ENCODE data around the gene MORF4L2. TPM values are rescaled to one million over a fixed set of nuclear protein-coding genes. Genes with fewer than 3 reads are reported as not detected.
A peak's percentile ranks its signal among the peaks of the same experiment; 100 is the strongest.

Gene MORF4L2
- total RNA-seq, 4 donors from 2014 or later = 258 to 722 (median 535) TPM

DNA sequence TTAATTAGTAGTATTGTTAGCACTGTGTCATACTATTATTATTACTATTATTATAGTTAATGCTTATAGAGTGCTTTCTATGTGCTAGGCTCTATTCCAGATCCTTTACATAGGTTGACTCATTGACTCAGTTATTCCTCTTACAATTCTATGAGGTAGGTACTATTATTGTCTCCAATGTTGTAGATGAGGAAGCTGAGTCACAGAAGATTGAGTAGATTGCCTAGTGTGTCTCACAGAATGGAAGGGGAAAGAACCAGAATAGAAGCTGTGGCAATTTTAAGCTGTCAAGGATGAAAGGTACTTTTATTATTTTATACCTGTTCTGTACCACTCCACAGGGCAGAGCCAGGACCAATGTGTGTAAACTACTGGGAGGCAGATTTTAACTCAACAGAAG, 59.6 kb downstream of the MORF4L2 start:
- no peak overlapping the region for H3K4me3 ChIP-seq
- DNase-seq = no peak
- peaks cover 0 to 11% of the 10 kb centered on the region in 2 donors for H3K27me3 ChIP-seq
- no peaks in the 10 kb centered on the region for H3K36me3 ChIP-seq
- H3K27ac ChIP-seq = peak overlapping the region; percentile 96
- no peaks in the 10 kb centered on the region for H3K4me1 ChIP-seq
- H3K9me3 ChIP-seq = no peaks in the 10 kb centered on the region
- TF ChIP-seq, protein P1, sequence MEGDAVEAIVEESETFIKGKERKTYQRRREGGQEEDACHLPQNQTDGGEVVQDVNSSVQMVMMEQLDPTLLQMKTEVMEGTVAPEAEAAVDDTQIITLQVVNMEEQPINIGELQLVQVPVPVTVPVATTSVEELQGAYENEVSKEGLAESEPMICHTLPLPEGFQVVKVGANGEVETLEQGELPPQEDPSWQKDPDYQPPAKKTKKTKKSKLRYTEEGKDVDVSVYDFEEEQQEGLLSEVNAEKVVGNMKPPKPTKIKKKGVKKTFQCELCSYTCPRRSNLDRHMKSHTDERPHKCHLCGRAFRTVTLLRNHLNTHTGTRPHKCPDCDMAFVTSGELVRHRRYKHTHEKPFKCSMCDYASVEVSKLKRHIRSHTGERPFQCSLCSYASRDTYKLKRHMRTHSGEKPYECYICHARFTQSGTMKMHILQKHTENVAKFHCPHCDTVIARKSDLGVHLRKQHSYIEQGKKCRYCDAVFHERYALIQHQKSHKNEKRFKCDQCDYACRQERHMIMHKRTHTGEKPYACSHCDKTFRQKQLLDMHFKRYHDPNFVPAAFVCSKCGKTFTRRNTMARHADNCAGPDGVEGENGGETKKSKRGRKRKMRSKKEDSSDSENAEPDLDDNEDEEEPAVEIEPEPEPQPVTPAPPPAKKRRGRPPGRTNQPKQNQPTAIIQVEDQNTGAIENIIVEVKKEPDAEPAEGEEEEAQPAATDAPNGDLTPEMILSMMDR (IDR thresholded peaks at IDR 0.05) = no peak
- no peak for TF ChIP-seq POLR2A (IDR thresholded peaks at IDR 0.05)
- intact Hi-C loops (cut with DNase I; ENCODE audit: low total_unique reads) = no loop called here

Other genes with a start within 250 kb of the MORF4L2 start
- gene RAB40A, start 167.2 kb downstream of the MORF4L2 start, total RNA-seq = 1 to 10 TPM in 3 of 4 donors, under 1 TPM in 1; 0.88 to 8.7 (median 3.9) TPM
- gene TCEAL4, start 101.2 kb downstream of the MORF4L2 start, total RNA-seq = 100 to 1,000 TPM in 3 of 4 donors, 10 to 100 TPM in 1; 79.8 to 380 (median 308) TPM
- 100 to 1,000 TPM in 1 of 4 donors, 10 to 100 TPM in 3; 13.8 to 120 (median 66.1) TPM for gene TCEAL3, start 78.7 kb downstream of the MORF4L2 start, total RNA-seq
- gene TCEAL1, start 57.7 kb downstream of the MORF4L2 start, total RNA-seq = 100 to 1,000 TPM in 3 of 4 donors, 10 to 100 TPM in 1; 70.0 to 362 (median 176) TPM
- gene TMEM31, start 24.2 kb upstream of the MORF4L2 start, total RNA-seq = under 1 TPM in 1 of 4 donors, not detected in 3; 0.85 TPM
- 10 to 100 TPM in 1 of 4 donors, 1 to 10 TPM in 2, under 1 TPM in 1; 0.88 to 41.0 (median 2.0) TPM for gene PLP1, start 90.1 kb upstream of the MORF4L2 start, total RNA-seq
- gene RAB9B, start 145.6 kb upstream of the MORF4L2 start, total RNA-seq = 10 to 100 TPM in 2 of 4 donors, 1 to 10 TPM in 2; 7.2 to 14.9 (median 11.3) TPM

All from uterus (tissue), 4 donors.